CD4-positive, alpha-beta T cell treated with Interleukin-21 for 1 hour (primary cell): ENCODE measurements around the gene OR51L1.
"Not testable (repeated sequence)": the region's sequence is repeated elsewhere in the genome, so short reads cannot be mapped to it uniquely, and the experiment has no call there.

Experiments
- DNase-seq: peaks from one replicate; pipeline ENCODE4 v3.0.0-alpha.2; 2020

Gene OR51L1

GRCh38 chr11:4994551-4994950 is at the start of gene OR51L1:
Gene OR51L1 (plus strand): TSS chr11:4994851. CDS start chr11:4998983, 4,132 bp downstream.
- no peak for DNase-seq

DNA sequence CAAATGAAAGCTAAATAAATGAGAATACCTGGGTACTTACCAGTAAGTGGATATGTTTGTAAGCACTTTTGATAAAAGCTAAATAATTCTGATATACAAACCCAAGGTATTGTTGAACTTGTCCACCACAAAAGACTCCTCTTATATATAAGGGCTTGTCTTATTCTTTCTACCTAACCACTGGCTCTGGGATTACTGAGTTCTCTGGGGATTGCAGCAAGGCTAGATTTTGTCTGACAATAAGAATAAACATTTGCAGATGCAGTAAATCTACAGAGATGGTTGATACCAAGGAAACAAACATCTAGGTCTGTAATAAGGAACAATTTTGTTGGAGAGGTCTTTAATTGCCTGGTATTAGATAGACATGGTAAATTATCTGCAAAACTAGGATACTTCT is 47.1 kb upstream of the OR51L1 start, which contains the start of gene OR51A4:
Gene OR51A4, minus strand, starts transcription at position 101 of the 400 bp plus-strand sequence. CDS start 505 bp downstream, outside the sequence.
- no peak for DNase-seq

DNA sequence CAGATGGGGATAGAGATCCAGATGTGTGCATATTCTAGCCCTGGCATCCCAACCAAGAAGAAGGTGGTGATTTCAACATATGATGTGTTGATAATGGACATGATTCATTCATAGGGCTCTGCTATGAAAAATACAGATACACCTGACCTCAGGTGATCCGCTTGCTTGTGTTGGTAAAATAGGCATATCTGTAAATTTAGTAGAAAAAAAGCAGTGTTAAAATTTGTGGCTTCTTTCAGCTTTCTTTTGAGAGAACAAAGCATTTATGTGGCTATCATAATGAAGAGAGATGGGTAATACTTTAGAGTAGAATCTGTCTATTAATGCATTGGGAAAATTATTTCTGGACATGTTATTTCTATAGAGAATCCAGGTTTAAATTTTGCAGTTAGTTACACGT is 39.0 kb upstream of the OR51L1 start, which contains the start of gene OR51A2:
Gene OR51A2, minus strand, starts transcription at position 101 of the 400 bp plus-strand sequence. Its CDS starts 0 bp downstream, at position 101.
- not testable (repeated sequence) for DNase-seq

- no peak for DNase-seq
These were observed 37.3 kb upstream of the OR51L1 start for GRCh38 chr11:4957396-4957795.

- no peak for DNase-seq
These were observed 33.8 kb upstream of the OR51L1 start for GRCh38 chr11:4960877-4961276.

DNA sequence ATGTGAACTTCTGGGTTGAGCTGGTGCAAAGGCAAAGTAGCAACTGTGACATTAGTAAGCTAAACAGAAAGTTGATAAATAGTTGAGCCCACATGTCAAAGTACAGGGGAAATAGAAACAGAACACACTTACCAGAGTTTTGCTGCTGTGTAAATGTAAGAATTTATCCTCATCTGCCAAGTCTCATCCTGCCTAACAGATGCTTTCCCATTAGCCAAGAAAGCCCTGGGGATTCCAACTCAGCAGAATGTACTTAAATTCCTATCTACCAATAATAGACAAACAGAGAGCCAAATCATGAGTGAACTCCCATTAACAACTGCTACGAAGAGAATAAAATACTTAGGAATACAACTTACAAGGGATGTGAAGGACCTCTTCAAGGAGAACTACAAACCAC is 31.8 kb upstream of the OR51L1 start:
- no peak for DNase-seq

GRCh38 chr11:4975436-4975835 is 19.2 kb upstream of the OR51L1 start:
- no peak for DNase-seq

DNA sequence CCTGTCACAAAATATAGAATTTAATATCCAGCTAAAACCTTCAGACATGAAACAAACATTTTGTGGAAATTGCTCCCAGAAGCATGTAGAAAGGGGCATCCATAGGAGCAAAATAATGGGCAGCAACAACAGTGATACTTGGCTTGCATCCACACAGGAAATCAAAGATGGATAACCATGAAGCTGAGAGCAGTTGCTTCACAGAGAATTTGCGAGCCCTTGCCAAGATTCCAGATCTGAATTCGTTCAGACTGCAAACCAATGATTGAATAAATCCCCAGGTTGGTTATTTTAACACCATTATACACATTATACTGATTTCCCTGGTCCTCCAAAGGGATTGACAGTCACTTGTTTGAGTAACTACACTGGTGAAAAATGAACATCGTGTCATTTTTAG is 15.6 kb upstream of the OR51L1 start:
- no peak for DNase-seq

- no peak for DNase-seq
These were observed 12.0 kb upstream of the OR51L1 start for GRCh38 chr11:4982678-4983077.

DNA sequence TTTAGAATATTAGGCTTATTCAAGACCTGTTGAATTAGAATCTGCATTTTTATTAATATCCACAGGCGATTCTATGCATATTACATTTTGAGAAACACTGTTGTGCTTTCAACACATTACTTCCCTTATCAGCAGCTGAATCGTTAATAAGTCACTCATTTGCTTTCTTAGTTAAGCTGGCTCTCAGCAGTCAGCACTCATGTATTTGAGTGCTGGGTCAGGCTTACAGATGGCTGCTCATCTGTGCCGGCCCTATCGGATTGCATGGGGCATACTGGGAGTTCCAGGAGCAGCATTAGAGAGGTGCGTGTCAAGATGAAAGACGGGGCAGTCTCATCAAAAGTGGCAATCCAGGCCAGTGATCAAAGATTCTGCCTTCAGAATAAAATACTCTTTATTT is 10.8 kb upstream of the OR51L1 start:
- no peak for DNase-seq

GRCh38 chr11:4991060-4991459 is 3.6 kb upstream of the OR51L1 start:
- no peak for DNase-seq

DNA sequence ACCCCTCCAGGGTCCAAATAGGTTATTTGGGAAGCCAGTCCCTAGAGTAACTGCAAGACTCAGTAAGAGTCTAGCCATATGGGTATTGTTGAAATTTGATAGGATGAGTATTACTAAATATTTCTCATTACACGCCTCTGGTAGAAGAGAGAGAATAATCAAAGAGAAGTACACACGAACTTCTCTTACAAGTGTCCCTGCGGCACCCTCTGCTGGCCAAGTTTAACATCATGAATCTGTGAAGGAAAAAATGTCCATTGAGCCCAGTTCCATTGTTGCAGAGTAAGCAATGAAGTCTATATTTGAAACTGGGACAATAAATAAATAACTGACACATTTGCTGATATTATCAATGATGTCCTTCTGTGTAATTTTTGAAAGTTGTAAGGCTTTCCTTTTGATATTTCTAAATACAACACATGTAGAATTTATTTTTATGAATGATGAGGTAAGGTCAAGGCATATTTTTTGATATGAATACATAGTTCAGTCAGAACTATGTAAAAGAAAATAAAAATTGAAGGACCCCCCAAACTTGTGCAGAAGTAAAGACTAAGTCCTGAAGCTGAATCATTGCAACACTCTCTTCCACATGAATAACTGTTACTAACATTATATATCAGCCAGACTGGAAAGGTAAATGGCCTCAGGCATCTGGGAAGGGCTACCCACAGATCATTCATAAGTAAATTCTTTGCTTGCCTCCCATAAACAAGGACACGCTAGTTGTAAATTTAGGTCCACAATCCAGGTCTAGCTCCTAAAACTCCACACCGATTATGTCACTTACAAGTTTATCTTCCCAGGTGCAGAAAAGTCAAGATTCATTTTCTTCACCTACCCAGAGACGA is 10.0 kb downstream of the OR51L1 start:
- no peak for DNase-seq

- DNase-seq: no peak
These were observed 12.9 kb downstream of the OR51L1 start for GRCh38 chr11:5007561-5007960.

DNA sequence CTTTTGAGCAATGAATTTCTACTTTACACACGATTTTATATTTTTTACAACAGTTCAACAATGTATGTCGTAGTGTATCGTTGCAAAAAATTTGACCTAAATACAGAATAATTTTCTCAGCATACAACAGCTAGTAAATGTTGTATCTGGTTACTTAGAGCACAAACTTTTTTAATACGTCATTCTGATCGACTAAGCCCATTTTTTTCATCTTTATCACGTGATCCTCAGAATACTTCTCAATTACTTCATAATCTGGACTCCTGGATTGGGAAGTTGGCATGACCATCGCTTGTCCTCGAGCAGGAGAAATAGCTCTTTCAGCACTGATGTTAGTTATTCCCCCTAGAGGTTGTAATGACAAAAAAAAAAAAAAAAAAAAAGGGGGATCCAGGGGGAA is 16.6 kb downstream of the OR51L1 start:
- no peak for DNase-seq

GRCh38 chr11:5013012-5013411 is 18.4 kb downstream of the OR51L1 start:
- DNase-seq: no peak

DNA sequence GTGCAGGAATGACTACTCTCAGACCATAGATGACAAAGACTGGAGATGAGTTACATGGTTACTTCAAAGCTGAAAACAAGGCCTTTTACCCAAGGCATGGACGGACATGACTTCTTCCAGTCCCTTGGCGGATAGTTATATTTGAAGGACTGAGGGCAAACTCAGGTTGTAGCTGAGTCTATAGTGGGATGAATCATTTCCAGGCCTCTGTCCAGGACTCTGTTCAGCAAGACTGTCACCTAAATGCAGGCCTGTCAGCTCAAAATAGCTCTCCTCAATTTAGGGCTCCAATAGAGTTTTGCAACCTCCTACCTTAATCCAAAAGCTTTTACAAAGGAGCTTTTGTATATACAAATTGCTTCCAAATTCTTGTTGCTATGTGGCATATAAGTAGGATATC is 27.3 kb downstream of the OR51L1 start:
- no peak for DNase-seq

DNA sequence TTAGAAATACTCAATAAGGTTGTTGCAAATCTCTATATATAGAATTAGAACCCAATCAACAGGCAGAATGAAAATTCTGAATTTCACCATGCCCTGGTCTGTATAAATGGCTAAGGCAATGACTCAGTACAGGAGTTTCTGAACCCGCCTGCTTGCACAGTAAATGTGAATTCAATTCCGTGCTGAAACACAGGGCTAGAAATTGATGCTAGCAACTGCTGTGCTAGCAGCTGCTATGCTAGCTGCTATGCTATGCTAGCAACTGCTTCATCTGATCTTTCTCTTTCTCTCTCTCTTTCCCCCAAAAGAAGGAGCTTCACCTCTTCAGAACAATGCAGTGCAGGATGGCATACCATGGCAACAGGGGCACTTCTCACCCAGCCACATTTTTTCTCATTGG is 42.0 kb downstream of the OR51L1 start:
- no peak for DNase-seq

GRCh38 chr11:5037926-5038325 is 43.3 kb downstream of the OR51L1 start:
- DNase-seq: no peak

GRCh38 chr11:5038341-5038740 is 43.7 kb downstream of the OR51L1 start:
- no peak for DNase-seq

DNA sequence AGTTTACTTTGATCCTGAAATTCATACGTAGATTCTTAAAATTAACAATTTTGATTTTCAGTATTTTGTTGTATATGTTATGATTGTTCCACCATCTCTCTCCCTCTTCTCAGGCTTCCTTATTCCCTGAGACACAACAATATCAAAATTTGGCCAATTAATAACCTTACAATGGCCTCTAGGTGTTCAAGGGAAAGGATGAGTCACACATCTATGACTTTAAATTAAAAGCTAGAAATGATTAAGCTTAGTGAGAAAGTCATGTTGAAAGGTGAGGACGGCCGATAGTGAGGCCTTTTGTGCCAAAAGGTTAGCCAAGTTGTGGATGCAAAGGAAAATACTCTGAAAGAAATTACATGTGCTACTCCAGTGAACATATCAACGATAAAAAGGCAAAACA is 46.2 kb downstream of the OR51L1 start:
- no peak for DNase-seq

DNA sequence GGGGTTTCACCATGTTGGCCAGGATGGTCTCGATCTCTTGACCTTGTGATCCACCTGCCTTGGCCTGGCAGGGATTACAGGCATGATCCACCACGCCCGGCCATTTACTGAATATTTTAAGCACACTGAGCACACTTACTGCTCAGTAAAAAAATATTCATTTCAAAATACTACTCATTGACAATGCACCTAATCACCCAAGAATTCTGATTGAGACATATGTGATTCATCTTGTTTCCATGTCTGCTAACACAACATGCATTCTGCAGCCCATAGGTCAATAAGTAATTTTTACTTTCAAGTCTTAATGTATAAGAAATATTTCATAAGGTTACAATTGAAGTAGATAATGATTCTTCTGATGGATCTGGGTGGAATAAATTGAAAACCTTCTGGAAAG is 47.4 kb downstream of the OR51L1 start:
- DNase-seq: no peak

DNA sequence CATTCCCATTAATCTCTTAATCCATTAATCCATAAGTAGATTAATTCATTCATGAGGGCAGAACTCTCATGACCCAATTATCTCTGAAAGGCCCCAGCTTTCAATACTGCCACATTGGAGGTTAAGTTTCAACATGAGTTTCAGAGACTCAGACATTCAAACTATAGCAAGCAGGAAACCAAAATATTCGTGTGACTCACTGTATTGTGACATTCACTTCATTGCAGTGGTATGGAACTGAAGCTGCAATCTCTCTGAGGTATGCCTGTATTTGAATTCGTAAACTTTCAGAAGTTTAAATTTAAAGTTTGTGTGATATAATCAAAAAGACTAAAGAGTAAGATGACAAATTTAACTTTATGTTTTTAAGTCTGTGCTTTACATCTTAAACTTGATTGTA is 48.7 kb downstream of the OR51L1 start:
- no peak for DNase-seq

DNA sequence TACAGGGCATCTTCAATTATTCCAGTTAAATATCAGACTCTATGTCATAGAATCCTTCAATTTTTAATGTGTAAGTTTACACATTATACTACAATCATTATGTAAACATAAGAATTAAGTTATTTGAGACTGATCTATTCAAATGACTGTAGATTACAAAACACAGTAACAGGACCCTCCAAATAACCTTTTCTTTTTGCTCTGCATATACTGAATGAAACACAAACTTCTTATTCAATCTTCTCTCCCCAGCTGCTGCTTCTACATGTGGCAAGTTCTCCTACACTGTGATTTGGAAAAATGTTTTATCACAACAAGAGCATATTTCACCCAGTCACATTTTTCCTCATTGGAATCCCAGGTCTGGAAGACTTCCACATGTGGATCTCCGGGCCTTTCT is 51.6 kb downstream of the OR51L1 start, which contains the start of gene OR52J3:
Gene OR52J3, plus strand, starts transcription at position 301 of the 400 bp plus-strand sequence. Its CDS starts 0 bp downstream, at position 301.
- no peak for DNase-seq

GRCh38 chr11:5046754-5047330 is 52.2 kb downstream of the OR51L1 start:
- DNase-seq: no peak
